ENCODE data around the gene CFP. TPM values are rescaled to one million over a fixed set of nuclear protein-coding genes. Genes with fewer than 3 reads are reported as not detected.

Gene CFP
- total RNA-seq, 1 experiment from 2014 or later, result 1.3 TPM

- RAD21 ChIA-PET (ENCODE audit: low non-redundant PET in 1 of 2, low total read pairs in 2 of 2, uncharacterized antibody in 2 of 2, unreplicated experiment in 2 of 2), result no interaction called here
- H2AFZ ChIP-seq (ENCODE audit: low read depth, low read length, poor library complexity, severe bottlenecking), result no peak overlapping the region
- POLR2A ChIA-PET, result no interaction called here
- no peak overlapping the region for H3K4me2 ChIP-seq (ENCODE audit: low read length)
- no peak overlapping the region for H3K4me3 ChIP-seq (replicated peaks in 1 of 2; ENCODE audit: low read depth in 1 of 2, low read length in 2 of 2)
- intact Hi-C loops (cut with micrococcal nuclease), result no loop called here
- no peaks in the 10 kb centered on the region for H3K4me1 ChIP-seq (ENCODE audit: control insufficient read depth in 1 of 2, insufficient read depth in 2 of 2, low read length in 2 of 2)
- DNase-seq (ENCODE audit: low read depth, low spot score) (no peak), ATAC-seq (no peak)
- H3K27me3 ChIP-seq (ENCODE audit: insufficient read depth, low read length), result no peaks in the 10 kb centered on the region
- H3K9ac ChIP-seq (ENCODE audit: low read length), result no peak overlapping the region
- H4K20me1 ChIP-seq (ENCODE audit: insufficient read depth), result no peaks in the 10 kb centered on the region
- no TSS peak for BruUV-seq (replicated peaks)
- H3K36me3 ChIP-seq (ENCODE audit: control insufficient read depth in 1 of 2, insufficient read depth in 2 of 2, low read length in 2 of 2), result no peaks in the 10 kb centered on the region
- CTCF ChIA-PET, result no interaction called here
- TF ChIP-seq CEBPB (IDR thresholded peaks at IDR 0.05; ENCODE audit: low read depth) (no peak), ZBTB33 (IDR thresholded peaks at IDR 0.05; ENCODE audit: extremely low read depth, insufficient replicate concordance, low read length) (no peak), MAX (IDR thresholded peaks at IDR 0.05) (no peak), REST (IDR thresholded peaks at IDR 0.05; ENCODE audit: low read depth) (no peak), TCF7L2 (IDR thresholded peaks at IDR 0.05; ENCODE audit: borderline replicate concordance, extremely low read depth, insufficient read depth, insufficient read length) (no peak), EZH2phosphoT487 (IDR thresholded peaks at IDR 0.05; ENCODE audit: borderline replicate concordance) (no peak), EZH2 (IDR thresholded peaks at IDR 0.05) (no peak), CBX3 (IDR thresholded peaks at IDR 0.05; ENCODE audit: low read depth) (no peak), YY1 (IDR thresholded peaks at IDR 0.05; ENCODE audit: extremely low read depth, insufficient replicate concordance, low read depth, low read length) (no peak), JUND (IDR thresholded peaks at IDR 0.05) (no peak), SP1 (IDR thresholded peaks at IDR 0.05; ENCODE audit: low read depth) (no peak), POLR2A (IDR thresholded peaks at IDR 0.05; ENCODE audit: borderline replicate concordance, extremely low read depth, insufficient read depth, insufficient read length) (no peak), SRF (IDR thresholded peaks at IDR 0.05; ENCODE audit: low read depth) (no peak), ELF1 (IDR thresholded peaks at IDR 0.05; ENCODE audit: borderline replicate concordance, low read depth) (no peak), ATF3 (IDR thresholded peaks at IDR 0.05) (no peak), CTCF (IDR thresholded peaks at IDR 0.05 in 2 of 3, conservative IDR thresholded peaks at IDR 0.05 in 1 of 3; ENCODE audit: borderline replicate concordance in 1 of 3, insufficient read depth in 1 of 3, low read depth in 2 of 3, low read length in 2 of 3) (no peak)
- no peaks in the 10 kb centered on the region for H3K9me2 ChIP-seq (ENCODE audit: insufficient read depth)
- no peaks in the 10 kb centered on the region for H3K9me3 ChIP-seq (ENCODE audit: control insufficient read depth in 1 of 2, insufficient read depth in 1 of 2, low read depth in 1 of 2, low read length in 2 of 2)
- H3K27ac ChIP-seq (ENCODE audit: low read depth, low read length), result no peak overlapping the region
- H3K79me2 ChIP-seq (ENCODE audit: insufficient read depth, low read length), result no peaks in the 10 kb centered on the region
Measured at GRCh38 chrX:47596256-47596655, 33.5 kb downstream of the CFP start.
